Epidermal melanocyte (primary cell): ENCODE results near the gene SDS.

Experiments
- DNase-seq: peaks from one replicate; pipeline ENCODE4 v3.0.0; 2011; ENCODE audit warnings: low spot score; ENCODE audit not compliant: insufficient read length

SDS gene

GRCh38 chr12:113403435-113404415 is at the start of gene SDS:
Gene SDS, minus strand, starts transcription at chr12:113403887. Its CDS starts 4,179 bp downstream, at chr12:113399708.
- no peak for DNase-seq

- no peak for DNase-seq
Observed at GRCh38 chr12:113453330-113453729, 49.6 kb upstream of the SDS start.

GRCh38 chr12:113452458-113452857 is 48.8 kb upstream of the SDS start:
- DNase-seq, result no peak

- no peak for DNase-seq
Observed at GRCh38 chr12:113449839-113450238, 46.2 kb upstream of the SDS start.

- no peak for DNase-seq
Observed at GRCh38 chr12:113449299-113449698, 45.6 kb upstream of the SDS start.

GRCh38 chr12:113448873-113449272 is 45.2 kb upstream of the SDS start:
- no peak for DNase-seq

- DNase-seq, result no peak
Observed at GRCh38 chr12:113445544-113446171, 42.0 kb upstream of the SDS start.

- no peak for DNase-seq
Observed at GRCh38 chr12:113443030-113443539, 39.4 kb upstream of the SDS start.

- DNase-seq, result no peak
Observed at GRCh38 chr12:113440947-113441782, 37.5 kb upstream of the SDS start.

GRCh38 chr12:113440336-113440735 is 36.6 kb upstream of the SDS start:
- no peak for DNase-seq

- DNase-seq, result no peak
Observed at GRCh38 chr12:113439606-113440030, 35.9 kb upstream of the SDS start.

- no peak for DNase-seq
Observed at GRCh38 chr12:113439301-113439597, 35.6 kb upstream of the SDS start.

GRCh38 chr12:113438523-113439300 is 35.0 kb upstream of the SDS start:
- no peak for DNase-seq

- no peak for DNase-seq
Observed at GRCh38 chr12:113437729-113438100, 34.0 kb upstream of the SDS start.

- DNase-seq, result no peak
Observed at GRCh38 chr12:113436993-113437728, 33.5 kb upstream of the SDS start.

GRCh38 chr12:113436586-113436985 is 32.9 kb upstream of the SDS start:
- no peak for DNase-seq

- DNase-seq, result no peak
Observed at GRCh38 chr12:113435367-113435766, 31.7 kb upstream of the SDS start.

- DNase-seq, result no peak
Observed at GRCh38 chr12:113432986-113433385, 29.3 kb upstream of the SDS start.

- no peak for DNase-seq
Observed at GRCh38 chr12:113428482-113428881, 24.8 kb upstream of the SDS start.

GRCh38 chr12:113427882-113428281 is 24.2 kb upstream of the SDS start:
- DNase-seq, result no peak
